ENCODE measurements around the gene ADCY5. TPM values are rescaled to one million over a fixed set of nuclear protein-coding genes. Genes with fewer than 3 reads are reported as not detected.

The ADCY5 gene
- total RNA-seq, 1 experiment from 2014 or later: 0.49 TPM

DNA sequence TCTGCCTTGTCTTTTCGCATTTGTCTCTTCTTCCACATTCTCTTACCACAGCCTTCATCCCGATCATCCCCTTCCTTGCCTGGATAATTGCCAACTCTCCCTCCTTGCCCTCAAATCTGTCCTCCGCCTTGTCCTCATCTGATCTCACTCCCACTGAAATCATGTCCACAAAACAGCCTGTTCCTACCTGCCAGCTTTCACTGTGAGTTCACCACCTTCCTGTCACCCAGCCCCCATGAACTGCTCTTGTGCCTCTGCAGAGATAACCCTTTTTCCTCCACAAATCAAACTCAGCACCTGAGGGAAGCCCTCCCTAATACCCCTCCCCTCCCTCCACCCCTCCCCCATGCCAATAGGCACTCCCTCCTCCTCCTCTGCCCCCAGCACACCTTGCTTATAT, 4.8 kb upstream of the ADCY5 start:
- Histone ChIP-seq H3K27me3 (ENCODE audit: insufficient read depth, low read length) (no peaks in the 10 kb centered on the region), H2AFZ (ENCODE audit: low read depth, low read length, poor library complexity, severe bottlenecking) (no peak overlapping the region), H3K4me2 (ENCODE audit: low read length) (no peak overlapping the region), H3K4me3 (replicated peaks in 1 of 2; ENCODE audit: low read depth in 1 of 2, low read length in 2 of 2) (no peak overlapping the region), H3K4me1 (ENCODE audit: control insufficient read depth in 1 of 2, insufficient read depth in 2 of 2, low read length in 2 of 2) (no peaks in the 10 kb centered on the region), H3K9me3 (ENCODE audit: control insufficient read depth in 1 of 2, insufficient read depth in 1 of 2, low read depth in 1 of 2, low read length in 2 of 2) (no peaks in the 10 kb centered on the region), H3K9ac (ENCODE audit: low read length) (no peak overlapping the region), H4K20me1 (ENCODE audit: insufficient read depth) (no peaks in the 10 kb centered on the region), H3K36me3 (ENCODE audit: control insufficient read depth in 1 of 2, insufficient read depth in 2 of 2, low read length in 2 of 2) (no peaks in the 10 kb centered on the region), H3K9me2 (ENCODE audit: insufficient read depth) (no peaks in the 10 kb centered on the region), H3K79me2 (ENCODE audit: insufficient read depth, low read length) (no peaks in the 10 kb centered on the region), H3K27ac (ENCODE audit: low read depth, low read length) (no peak overlapping the region)
- intact Hi-C loops (cut with micrococcal nuclease): no loop called here
- ATAC-seq: no peak
- BruUV-seq (replicated peaks): no TSS peak
- no peak for DNase-seq (ENCODE audit: low read depth, low spot score)
- no peak for TF ChIP-seq SP1 (IDR thresholded peaks at IDR 0.05; ENCODE audit: low read depth)
- TF ChIP-seq, protein P1, sequence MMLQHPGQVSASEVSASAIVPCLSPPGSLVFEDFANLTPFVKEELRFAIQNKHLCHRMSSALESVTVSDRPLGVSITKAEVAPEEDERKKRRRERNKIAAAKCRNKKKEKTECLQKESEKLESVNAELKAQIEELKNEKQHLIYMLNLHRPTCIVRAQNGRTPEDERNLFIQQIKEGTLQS (IDR thresholded peaks at IDR 0.05): no peak
- TF ChIP-seq YY1 (IDR thresholded peaks at IDR 0.05; ENCODE audit: extremely low read depth, insufficient replicate concordance, low read depth, low read length): no peak
- TF ChIP-seq ZFX (IDR thresholded peaks at IDR 0.05): no peak
- no peak for TF ChIP-seq POLR2AphosphoS5 (IDR thresholded peaks at IDR 0.05; ENCODE audit: low read depth, low read length)
- TF ChIP-seq, protein P2, sequence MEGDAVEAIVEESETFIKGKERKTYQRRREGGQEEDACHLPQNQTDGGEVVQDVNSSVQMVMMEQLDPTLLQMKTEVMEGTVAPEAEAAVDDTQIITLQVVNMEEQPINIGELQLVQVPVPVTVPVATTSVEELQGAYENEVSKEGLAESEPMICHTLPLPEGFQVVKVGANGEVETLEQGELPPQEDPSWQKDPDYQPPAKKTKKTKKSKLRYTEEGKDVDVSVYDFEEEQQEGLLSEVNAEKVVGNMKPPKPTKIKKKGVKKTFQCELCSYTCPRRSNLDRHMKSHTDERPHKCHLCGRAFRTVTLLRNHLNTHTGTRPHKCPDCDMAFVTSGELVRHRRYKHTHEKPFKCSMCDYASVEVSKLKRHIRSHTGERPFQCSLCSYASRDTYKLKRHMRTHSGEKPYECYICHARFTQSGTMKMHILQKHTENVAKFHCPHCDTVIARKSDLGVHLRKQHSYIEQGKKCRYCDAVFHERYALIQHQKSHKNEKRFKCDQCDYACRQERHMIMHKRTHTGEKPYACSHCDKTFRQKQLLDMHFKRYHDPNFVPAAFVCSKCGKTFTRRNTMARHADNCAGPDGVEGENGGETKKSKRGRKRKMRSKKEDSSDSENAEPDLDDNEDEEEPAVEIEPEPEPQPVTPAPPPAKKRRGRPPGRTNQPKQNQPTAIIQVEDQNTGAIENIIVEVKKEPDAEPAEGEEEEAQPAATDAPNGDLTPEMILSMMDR (IDR thresholded peaks at IDR 0.05 in 2 of 3, conservative IDR thresholded peaks at IDR 0.05 in 1 of 3; ENCODE audit: borderline replicate concordance in 1 of 3, insufficient read depth in 1 of 3, low read depth in 2 of 3, low read length in 2 of 3): no peak
- TF ChIP-seq, protein P3, sequence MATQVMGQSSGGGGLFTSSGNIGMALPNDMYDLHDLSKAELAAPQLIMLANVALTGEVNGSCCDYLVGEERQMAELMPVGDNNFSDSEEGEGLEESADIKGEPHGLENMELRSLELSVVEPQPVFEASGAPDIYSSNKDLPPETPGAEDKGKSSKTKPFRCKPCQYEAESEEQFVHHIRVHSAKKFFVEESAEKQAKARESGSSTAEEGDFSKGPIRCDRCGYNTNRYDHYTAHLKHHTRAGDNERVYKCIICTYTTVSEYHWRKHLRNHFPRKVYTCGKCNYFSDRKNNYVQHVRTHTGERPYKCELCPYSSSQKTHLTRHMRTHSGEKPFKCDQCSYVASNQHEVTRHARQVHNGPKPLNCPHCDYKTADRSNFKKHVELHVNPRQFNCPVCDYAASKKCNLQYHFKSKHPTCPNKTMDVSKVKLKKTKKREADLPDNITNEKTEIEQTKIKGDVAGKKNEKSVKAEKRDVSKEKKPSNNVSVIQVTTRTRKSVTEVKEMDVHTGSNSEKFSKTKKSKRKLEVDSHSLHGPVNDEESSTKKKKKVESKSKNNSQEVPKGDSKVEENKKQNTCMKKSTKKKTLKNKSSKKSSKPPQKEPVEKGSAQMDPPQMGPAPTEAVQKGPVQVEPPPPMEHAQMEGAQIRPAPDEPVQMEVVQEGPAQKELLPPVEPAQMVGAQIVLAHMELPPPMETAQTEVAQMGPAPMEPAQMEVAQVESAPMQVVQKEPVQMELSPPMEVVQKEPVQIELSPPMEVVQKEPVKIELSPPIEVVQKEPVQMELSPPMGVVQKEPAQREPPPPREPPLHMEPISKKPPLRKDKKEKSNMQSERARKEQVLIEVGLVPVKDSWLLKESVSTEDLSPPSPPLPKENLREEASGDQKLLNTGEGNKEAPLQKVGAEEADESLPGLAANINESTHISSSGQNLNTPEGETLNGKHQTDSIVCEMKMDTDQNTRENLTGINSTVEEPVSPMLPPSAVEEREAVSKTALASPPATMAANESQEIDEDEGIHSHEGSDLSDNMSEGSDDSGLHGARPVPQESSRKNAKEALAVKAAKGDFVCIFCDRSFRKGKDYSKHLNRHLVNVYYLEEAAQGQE (IDR thresholded peaks at IDR 0.05; ENCODE audit: low read depth): no peak
- no peak for TF ChIP-seq EGR1 (IDR thresholded peaks at IDR 0.05; ENCODE audit: low read depth)
- no peak for TF ChIP-seq ELF1 (IDR thresholded peaks at IDR 0.05; ENCODE audit: borderline replicate concordance, low read depth)
- no peak for TF ChIP-seq EZH2 (IDR thresholded peaks at IDR 0.05)
- TF ChIP-seq CEBPB (IDR thresholded peaks at IDR 0.05; ENCODE audit: low read depth): no peak
- TF ChIP-seq ZNF274 (IDR thresholded peaks at IDR 0.05; ENCODE audit: low read depth, low read length): no peak
- no peak for TF ChIP-seq POLR2A (IDR thresholded peaks at IDR 0.05; ENCODE audit: borderline replicate concordance, extremely low read depth, insufficient read depth, insufficient read length)
- no peak for TF ChIP-seq EZH2phosphoT487 (IDR thresholded peaks at IDR 0.05; ENCODE audit: borderline replicate concordance)
- TF ChIP-seq RAD21 (IDR thresholded peaks at IDR 0.05; ENCODE audit: low read depth): no peak
- no peak for TF ChIP-seq TCF7L2 (IDR thresholded peaks at IDR 0.05; ENCODE audit: borderline replicate concordance, extremely low read depth, insufficient read depth, insufficient read length)
- no peak for TF ChIP-seq CBX3 (IDR thresholded peaks at IDR 0.05; ENCODE audit: low read depth)
- TF ChIP-seq, protein P4, sequence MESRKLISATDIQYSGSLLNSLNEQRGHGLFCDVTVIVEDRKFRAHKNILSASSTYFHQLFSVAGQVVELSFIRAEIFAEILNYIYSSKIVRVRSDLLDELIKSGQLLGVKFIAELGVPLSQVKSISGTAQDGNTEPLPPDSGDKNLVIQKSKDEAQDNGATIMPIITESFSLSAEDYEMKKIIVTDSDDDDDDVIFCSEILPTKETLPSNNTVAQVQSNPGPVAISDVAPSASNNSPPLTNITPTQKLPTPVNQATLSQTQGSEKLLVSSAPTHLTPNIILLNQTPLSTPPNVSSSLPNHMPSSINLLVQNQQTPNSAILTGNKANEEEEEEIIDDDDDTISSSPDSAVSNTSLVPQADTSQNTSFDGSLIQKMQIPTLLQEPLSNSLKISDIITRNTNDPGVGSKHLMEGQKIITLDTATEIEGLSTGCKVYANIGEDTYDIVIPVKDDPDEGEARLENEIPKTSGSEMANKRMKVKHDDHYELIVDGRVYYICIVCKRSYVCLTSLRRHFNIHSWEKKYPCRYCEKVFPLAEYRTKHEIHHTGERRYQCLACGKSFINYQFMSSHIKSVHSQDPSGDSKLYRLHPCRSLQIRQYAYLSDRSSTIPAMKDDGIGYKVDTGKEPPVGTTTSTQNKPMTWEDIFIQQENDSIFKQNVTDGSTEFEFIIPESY (IDR thresholded peaks at IDR 0.05; ENCODE audit: extremely low read depth, insufficient replicate concordance, low read length): no peak
- TF ChIP-seq, protein P5, sequence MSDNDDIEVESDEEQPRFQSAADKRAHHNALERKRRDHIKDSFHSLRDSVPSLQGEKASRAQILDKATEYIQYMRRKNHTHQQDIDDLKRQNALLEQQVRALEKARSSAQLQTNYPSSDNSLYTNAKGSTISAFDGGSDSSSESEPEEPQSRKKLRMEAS (IDR thresholded peaks at IDR 0.05): no peak
- RAD21 ChIA-PET (ENCODE audit: low non-redundant PET in 1 of 2, low total read pairs in 2 of 2, uncharacterized antibody in 2 of 2, unreplicated experiment in 2 of 2): no interaction called here
- POLR2A ChIA-PET: no interaction called here
- CTCF ChIA-PET: no interaction called here
